Cardiac muscle cell (in vitro differentiated cells and primary cell): ENCODE measurements around the gene HPF1. TPM values are rescaled to one million over a fixed set of nuclear protein-coding genes. Genes with fewer than 3 reads are reported as not detected.
A peak's percentile ranks its signal among the peaks of the same experiment; 100 is the strongest.
"Not testable (repeated sequence)": the region's sequence is repeated elsewhere in the genome, so short reads cannot be mapped to it uniquely, and the experiment has no call there.

Experiments used
- DNase-seq, 2 donors: peaks; one replicate each; pipeline versions ENCODE4 v3.0.0 to v3.0.0-alpha.2; 2010 to 2017; ENCODE audit warnings: low read depth in 1 of 2, low spot score in 1 of 2
- H3K27ac ChIP-seq: fragments of 200-600 bp; sonication (generic); 2 replicates; pipeline ENCODE4 v1.5.1; 2016
- H3K27me3 ChIP-seq: fragments of 200-600 bp; sonication (generic); 2 replicates; pipeline ENCODE4 v1.6.0; 2016; ENCODE audit warnings: control low read depth
- H3K36me3 ChIP-seq: fragments of 200-600 bp; sonication (generic); 2 replicates; pipeline ENCODE4 v1.5.1; 2016; ENCODE audit warnings: control low read depth
- H3K4me1 ChIP-seq: fragments of 200-600 bp; sonication (generic); 2 replicates; pipeline ENCODE4 v1.8.1; 2017; ENCODE audit warnings: low read depth, mild to moderate bottlenecking, mixed run types
- H3K4me3 ChIP-seq: fragments of 200-600 bp; sonication (generic); 2 replicates; pipeline ENCODE4 v1.5.1; 2016; ENCODE audit warnings: mild to moderate bottlenecking
- H3K9me3 ChIP-seq: fragments of 200-600 bp; sonication (generic); 2 replicates; pipeline ENCODE4 v1.5.1; 2017; ENCODE audit warnings: low read depth, mild to moderate bottlenecking, control low read depth
- CTCF ChIP-seq: IDR thresholded peaks from 2 replicates; pipeline ENCODE4 v1.5.1; 2012; ENCODE audit warnings: low read depth, mild to moderate bottlenecking, low read length
- polyA plus RNA-seq: library from polyadenylated mRNA; unstranded; fragments of >200 nt; fragmentation: Nextera tagmentation; extraction: Ambion mirVana; gene quantifications from 2 replicates; pipeline ENCODE4 v1.2.1, GENCODE V29; 2016
- total RNA-seq: library from RNA; depleted of rRNA; stranded (reverse); fragments of >200 nt; gene quantifications from 2 replicates; pipeline ENCODE4 v1.2.3, GENCODE V29; 2016

The HPF1 gene
- total and polyA plus RNA-seq, 2 experiments from 2014 or later = 22.4 to 51.8 TPM

DNA sequence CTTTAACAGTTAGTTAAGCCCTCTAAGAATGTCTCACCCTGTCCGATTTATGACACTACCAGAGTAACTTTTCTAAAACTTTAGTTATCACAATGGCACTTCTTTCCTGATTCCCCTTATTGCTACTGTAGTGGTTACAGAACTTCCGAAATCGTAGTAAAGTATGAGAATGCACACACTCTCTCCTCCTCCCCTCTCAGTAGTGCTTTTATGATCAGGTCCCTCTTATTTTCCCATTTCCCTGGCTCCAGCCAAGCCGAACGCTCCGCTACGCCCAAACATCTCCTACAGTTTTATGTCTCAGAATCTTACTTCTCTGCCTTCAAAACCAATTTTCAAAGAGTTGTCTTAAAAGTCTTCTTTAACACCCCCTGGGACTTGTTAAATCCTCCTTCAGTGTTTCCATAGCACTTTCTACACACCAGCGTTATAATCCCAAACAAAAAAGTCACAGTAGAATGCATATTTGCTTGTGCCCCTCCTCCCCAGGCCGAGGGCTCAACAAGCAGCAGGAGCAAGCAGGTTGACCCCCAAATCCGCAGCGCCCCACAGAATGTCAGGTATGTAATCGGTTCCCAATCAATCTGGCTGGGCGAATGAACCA, 671 bp downstream of the HPF1 start:
- no peak for DNase-seq
- no peak for TF ChIP-seq CTCF
- peaks cover 5% of the 10 kb centered on the region for H3K36me3 ChIP-seq
- H3K9me3 ChIP-seq = no peaks in the 10 kb centered on the region
- peak overlapping the region; percentile 55 for H3K4me3 ChIP-seq
- H3K4me1 ChIP-seq = peaks cover 5% of the 10 kb centered on the region
- H3K27me3 ChIP-seq = no peaks in the 10 kb centered on the region
- H3K27ac ChIP-seq = peak overlapping the region; percentile 58

DNA sequence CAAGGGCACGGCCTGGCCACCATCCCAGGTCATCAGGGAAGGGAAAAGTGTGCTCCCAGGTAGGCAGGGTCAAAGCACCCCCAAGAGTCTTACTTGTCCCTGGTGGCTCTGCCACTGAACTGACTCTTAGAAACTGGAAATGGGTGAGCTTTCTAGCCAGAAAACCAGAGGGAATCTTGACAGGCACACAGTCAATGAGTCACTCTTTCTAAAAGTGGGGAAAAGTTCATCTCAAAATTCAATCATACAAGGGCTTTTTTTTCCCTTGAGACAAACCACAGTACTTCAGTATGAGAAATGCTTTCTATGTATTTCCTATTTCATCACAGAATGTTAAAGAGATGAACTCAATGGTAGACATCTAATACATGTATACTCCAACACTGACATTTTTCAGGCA, 12.5 kb downstream of the HPF1 start:
- peak in 1 of 2 donors; percentile 81 for DNase-seq
- Histone ChIP-seq H3K27ac (no peak overlapping the region), H3K36me3 (peaks cover 8% of the 10 kb centered on the region), H3K4me1 (no peaks in the 10 kb centered on the region), H3K4me3 (no peak overlapping the region), H3K27me3 (no peaks in the 10 kb centered on the region), H3K9me3 (no peaks in the 10 kb centered on the region)
- TF ChIP-seq CTCF = no peak

GRCh38 chr4:169744601-169745000, 13.1 kb downstream of the HPF1 start:
- Histone ChIP-seq H3K36me3 (peaks cover 9% of the 10 kb centered on the region), H3K9me3 (no peaks in the 10 kb centered on the region), H3K4me1 (no peaks in the 10 kb centered on the region), H3K27me3 (no peaks in the 10 kb centered on the region), H3K4me3 (no peak overlapping the region), H3K27ac (no peak overlapping the region)
- no peak for TF ChIP-seq CTCF
- no peak for DNase-seq

DNA sequence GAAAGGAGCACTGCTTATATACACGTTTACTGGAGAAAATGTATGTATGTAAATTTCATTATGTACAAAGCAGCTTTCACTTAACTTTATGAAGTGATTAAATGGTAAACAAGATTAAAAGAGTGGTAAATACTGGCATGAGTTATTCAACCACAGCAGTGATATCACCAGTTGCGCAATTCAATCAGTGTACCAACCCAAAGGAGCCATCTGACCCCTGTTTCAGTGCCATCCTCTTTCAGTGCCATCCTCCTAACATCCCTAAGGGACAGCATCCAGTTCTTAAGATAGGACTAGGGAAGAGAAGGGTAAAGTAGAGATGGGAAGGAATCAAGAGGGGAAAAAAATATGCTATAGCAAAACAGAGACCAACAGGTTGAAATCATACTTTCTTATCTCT, 16.2 kb downstream of the HPF1 start:
- no peaks in the 10 kb centered on the region for H3K4me1 ChIP-seq
- H3K9me3 ChIP-seq = no peaks in the 10 kb centered on the region
- no peak for DNase-seq
- TF ChIP-seq CTCF = no peak
- no peak overlapping the region for H3K27ac ChIP-seq
- H3K27me3 ChIP-seq = no peaks in the 10 kb centered on the region
- H3K36me3 ChIP-seq = peaks cover 9% of the 10 kb centered on the region
- H3K4me3 ChIP-seq = no peak overlapping the region

DNA sequence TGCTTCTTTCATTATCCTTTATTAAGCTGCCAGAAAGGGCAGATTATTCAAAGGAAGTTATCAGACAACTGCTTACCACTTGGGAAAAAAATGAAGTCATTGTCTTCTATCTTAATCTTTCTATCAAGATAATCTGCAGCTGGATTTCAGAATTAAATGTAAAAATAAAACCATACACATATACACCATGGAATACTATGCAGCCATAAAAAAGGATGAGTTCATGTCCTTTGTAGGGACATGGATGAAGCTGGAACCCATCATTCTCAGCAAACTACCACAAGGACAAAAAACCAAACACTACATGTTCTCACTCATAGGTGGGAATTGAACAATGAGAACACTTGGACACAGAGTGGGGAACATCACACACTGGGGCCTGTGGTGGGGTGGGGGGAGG, 19.1 kb downstream of the HPF1 start:
- not testable (repeated sequence) for H3K27me3 ChIP-seq, H3K4me1 ChIP-seq, H3K9me3 ChIP-seq, H3K27ac ChIP-seq, H3K4me3 ChIP-seq, DNase-seq
- peaks cover 12% of the 10 kb centered on the region for H3K36me3 ChIP-seq

GRCh38 chr4:169730564-169730963, 27.2 kb downstream of the HPF1 start:
- TF ChIP-seq CTCF = no peak
- Histone ChIP-seq H3K27ac (no peak overlapping the region), H3K27me3 (no peaks in the 10 kb centered on the region), H3K36me3 (peaks cover 11% of the 10 kb centered on the region), H3K4me3 (no peak overlapping the region), H3K9me3 (no peaks in the 10 kb centered on the region), H3K4me1 (no peaks in the 10 kb centered on the region)
- no peak for DNase-seq
